Karpas-422 (cell line): ENCODE results near the gene SPACDR. TPM values are rescaled to one million over a fixed set of nuclear protein-coding genes. Genes with fewer than 3 reads are reported as not detected.
"Not testable (repeated sequence)": the region's sequence is repeated elsewhere in the genome, so short reads cannot be mapped to it uniquely, and the experiment has no call there.

Source experiments
- DNase-seq: peaks from one replicate; pipeline ENCODE4 v3.0.0-alpha.2; 2015
- H2AFZ ChIP-seq: fragments of 200-600 bp; sonication (generic); 2 replicates; pipeline ENCODE4 v1.6.1; 2014; ENCODE audit warnings: antibody characterized with exemption, low read length, mixed read lengths
- H3K27ac ChIP-seq: fragments of 200-600 bp; sonication (generic); 2 replicates; pipeline ENCODE4 v1.5.1; 2014; ENCODE audit warnings: mild to moderate bottlenecking, low read length, moderate library complexity
- H3K27me3 ChIP-seq: fragments of 200-600 bp; sonication (generic); 2 replicates; pipeline ENCODE4 v1.6.1; 2014; ENCODE audit warnings: low read length, mixed read lengths
- H3K36me3 ChIP-seq: fragments of 200-600 bp; sonication (generic); 2 replicates; pipeline ENCODE4 v1.6.1; 2014; ENCODE audit warnings: low read length, mixed read lengths; ENCODE audit not compliant: insufficient read depth
- H3K4me1 ChIP-seq: fragments of 200-600 bp; sonication (generic); 2 replicates; pipeline ENCODE4 v1.6.1; 2014; ENCODE audit warnings: mild to moderate bottlenecking, low read length, mixed read lengths
- H3K4me2 ChIP-seq: fragments of 200-600 bp; sonication (generic); 2 replicates; pipeline ENCODE4 v1.6.1; 2014; ENCODE audit warnings: low read length, low read depth, mild to moderate bottlenecking; ENCODE audit not compliant: poor library complexity, severe bottlenecking
- H3K4me3 ChIP-seq: fragments of 200-600 bp; sonication (generic); 2 replicates; pipeline ENCODE4 v1.5.1; 2014; ENCODE audit warnings: mild to moderate bottlenecking, antibody characterized with exemption, low read length, mixed read lengths
- H3K79me2 ChIP-seq: fragments of 200-600 bp; sonication (generic); 2 replicates; pipeline ENCODE4 v1.6.1; 2014; ENCODE audit warnings: mild to moderate bottlenecking, low read length, mixed read lengths
- H3K9ac ChIP-seq: fragments of 200-600 bp; sonication (generic); 2 replicates; pipeline ENCODE4 v1.6.0; 2014; ENCODE audit warnings: low read length
- H3K9me2 ChIP-seq: fragments of 200-600 bp; sonication (generic), shearing (Covaris generic); replicated peaks from 2 replicates; pipeline ENCODE4 v1.6.0; 2014; ENCODE audit warnings: mild to moderate bottlenecking, low read length, moderate library complexity; ENCODE audit not compliant: insufficient read depth
- H3K9me3 ChIP-seq: fragments of 300-700, 200-600 bp; sonication (generic); 2 replicates; pipeline ENCODE4 v1.6.1; 2014; ENCODE audit warnings: low read length, mixed read lengths
- H4K20me1 ChIP-seq: fragments of 200-600 bp; sonication (generic); 2 replicates; pipeline ENCODE4 v1.6.1; 2014; ENCODE audit warnings: mild to moderate bottlenecking, antibody characterized with exemption, low read length, low read depth; ENCODE audit not compliant: insufficient read depth
- total RNA-seq: library from RNA; depleted of rRNA; stranded (reverse); fragments of >200 nt; shearing (Covaris generic); gene quantifications from 2 replicates; pipeline ENCODE4 v1.2.3, GENCODE V29; 2014; ENCODE audit warnings: low replicate concordance

The SPACDR gene
- total RNA-seq, 1 experiment from 2014 or later = 1.5 TPM

- not testable (repeated sequence) for H3K27ac ChIP-seq, H3K9ac ChIP-seq, H3K79me2 ChIP-seq, H3K4me3 ChIP-seq, H4K20me1 ChIP-seq, H3K4me2 ChIP-seq, H3K9me3 ChIP-seq, H3K9me2 ChIP-seq, H3K27me3 ChIP-seq, H3K4me1 ChIP-seq, H3K36me3 ChIP-seq, H2AFZ ChIP-seq, DNase-seq
Observed at GRCh38 chr7:100500743-100501142, 36.7 kb upstream of the SPACDR start.

DNA sequence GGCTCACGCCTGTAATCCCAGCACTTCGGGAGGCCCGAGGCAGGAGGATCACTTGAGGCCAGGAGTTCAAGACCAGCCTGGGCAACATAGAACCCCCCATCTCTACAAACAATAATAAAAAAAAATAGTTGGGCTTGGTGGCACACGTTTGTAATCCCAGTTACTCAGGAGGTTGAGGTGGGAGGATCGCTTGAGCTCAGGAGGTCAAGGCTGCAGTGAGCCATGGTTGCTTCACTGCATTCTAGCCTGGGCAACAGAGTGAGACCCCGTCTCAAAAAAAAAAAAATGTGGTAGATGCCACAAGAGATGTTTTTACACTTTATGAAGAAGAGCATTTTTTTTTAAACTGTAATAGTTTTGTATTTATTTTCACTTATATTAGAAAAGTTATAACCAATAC lies 32.4 kb upstream of the SPACDR start:
- H3K9ac ChIP-seq = no peak overlapping the region
- H3K4me2 ChIP-seq = no peak overlapping the region
- H3K27me3 ChIP-seq = peaks cover 2% of the 10 kb centered on the region; the same call in 1 of the 2 replicates
- no peaks in the 10 kb centered on the region for H4K20me1 ChIP-seq
- H2AFZ ChIP-seq = no peak overlapping the region
- DNase-seq = no peak
- no peaks in the 10 kb centered on the region for H3K36me3 ChIP-seq
- H3K4me3 ChIP-seq = no peak overlapping the region
- no peaks in the 10 kb centered on the region for H3K9me3 ChIP-seq
- H3K4me1 ChIP-seq = peaks cover 9% of the 10 kb centered on the region
- H3K9me2 ChIP-seq = no peaks in the 10 kb centered on the region
- no peak overlapping the region for H3K27ac ChIP-seq
- H3K79me2 ChIP-seq = no peaks in the 10 kb centered on the region

DNA sequence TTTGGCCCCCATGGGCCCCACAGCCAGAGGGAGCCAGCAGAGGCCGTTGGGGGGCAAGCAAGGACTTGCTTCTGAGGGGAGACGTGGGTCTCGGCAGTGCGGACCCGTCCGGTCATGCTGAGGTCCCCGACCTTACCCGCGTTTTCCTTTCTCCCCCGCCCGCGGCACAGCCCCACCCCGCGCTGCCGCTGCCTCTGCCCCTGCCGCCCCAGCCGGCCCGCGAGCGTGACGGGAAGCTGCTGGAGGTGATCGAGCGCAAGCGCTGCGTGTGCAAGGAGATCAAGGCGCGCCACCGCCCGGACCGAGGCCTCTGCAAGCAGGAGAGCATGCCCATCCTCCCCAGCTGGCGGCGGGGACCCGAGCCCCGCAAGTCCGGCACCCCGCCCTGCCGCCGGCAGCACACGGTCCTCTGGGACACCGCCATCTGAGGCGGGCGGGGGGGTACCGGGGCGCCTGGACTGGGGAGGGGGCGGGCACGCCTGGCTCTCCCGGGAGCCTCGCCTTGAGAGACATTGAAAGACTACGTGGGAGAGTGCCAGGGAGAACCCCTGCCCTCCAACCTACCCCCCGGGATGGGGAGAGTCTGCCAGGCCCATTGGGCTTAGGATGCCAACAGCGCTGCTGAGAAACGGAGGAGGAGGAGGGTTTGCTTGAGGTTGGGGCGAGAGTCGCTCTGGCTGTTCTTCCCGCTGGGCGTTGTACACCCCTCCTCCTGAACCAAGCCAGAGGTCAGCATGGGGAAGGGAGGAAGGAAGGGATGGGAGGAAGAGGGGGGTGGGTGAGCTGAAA lies 29.6 kb upstream of the SPACDR start:
- Histone ChIP-seq H3K79me2 (no peaks in the 10 kb centered on the region), H3K27ac (no peak overlapping the region), H3K9ac (0 out of 2 replicates have a peak overlapping the region, but pooled peaks have one; percentile 20), H3K9me2 (no peaks in the 10 kb centered on the region), H3K36me3 (no peaks in the 10 kb centered on the region), H3K27me3 (peaks cover 2% of the 10 kb centered on the region; the same call in 1 of the 2 replicates), H3K4me2 (peak overlapping the region; percentile 57), H3K4me1 (peaks cover 18% of the 10 kb centered on the region), H2AFZ (peak overlapping the region; percentile 43; the same call in 1 of the 2 replicates), H3K9me3 (no peaks in the 10 kb centered on the region), H4K20me1 (no peaks in the 10 kb centered on the region), H3K4me3 (peak overlapping the region; percentile 37; the same call in 1 of the 2 replicates)
- peak; percentile 58 for DNase-seq

DNA sequence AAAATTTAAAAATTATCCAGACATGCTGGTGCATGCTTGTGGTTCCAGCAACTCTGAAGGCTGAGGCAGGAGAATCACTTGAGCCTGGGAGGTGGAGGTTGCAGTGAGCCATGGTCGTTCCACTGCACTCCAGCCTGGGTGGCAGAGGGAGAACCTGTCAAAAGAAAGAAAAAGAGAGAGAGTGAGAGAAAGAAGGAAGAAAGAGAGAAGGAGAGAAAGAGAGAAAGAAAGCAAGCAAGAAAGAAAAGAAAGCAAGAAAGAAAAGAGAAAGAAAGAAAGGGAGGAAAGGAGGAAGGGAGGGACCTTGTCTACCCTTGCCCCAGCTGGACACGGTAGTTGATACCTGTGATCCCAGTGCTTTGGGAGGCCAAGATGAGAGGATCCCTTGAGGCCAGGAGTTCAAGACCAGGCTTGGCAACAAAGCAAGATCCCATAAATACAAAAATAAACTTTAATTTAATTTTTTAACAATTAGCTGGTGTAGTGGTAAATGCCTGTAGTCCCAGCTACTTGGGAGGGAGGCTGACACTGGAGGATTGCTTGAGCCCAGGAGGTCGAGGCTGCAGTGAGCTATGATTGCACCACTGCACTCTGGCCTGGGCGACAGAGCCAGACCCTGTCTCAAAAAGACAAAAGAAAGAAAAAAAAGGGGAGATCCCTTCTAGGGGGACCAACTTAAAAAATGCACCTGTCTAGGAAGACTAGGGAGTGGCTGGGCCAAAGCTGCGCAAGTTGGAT lies 28.8 kb upstream of the SPACDR start:
- H3K27ac ChIP-seq = no peak overlapping the region
- H3K4me3 ChIP-seq = peak overlapping the region; percentile 37; the same call in 1 of the 2 replicates
- H2AFZ ChIP-seq = peak overlapping the region; percentile 43; the same call in 1 of the 2 replicates
- H3K36me3 ChIP-seq = no peaks in the 10 kb centered on the region
- peaks cover 18% of the 10 kb centered on the region for H3K4me1 ChIP-seq
- DNase-seq = no peak
- no peaks in the 10 kb centered on the region for H3K9me3 ChIP-seq
- no peaks in the 10 kb centered on the region for H4K20me1 ChIP-seq
- H3K79me2 ChIP-seq = no peaks in the 10 kb centered on the region
- H3K9me2 ChIP-seq = no peaks in the 10 kb centered on the region
- peak overlapping the region; percentile 57 for H3K4me2 ChIP-seq
- peaks cover 2% of the 10 kb centered on the region; the same call in 1 of the 2 replicates for H3K27me3 ChIP-seq
- H3K9ac ChIP-seq = 0 out of 2 replicates have a peak overlapping the region, but pooled peaks have one; percentile 20

DNA sequence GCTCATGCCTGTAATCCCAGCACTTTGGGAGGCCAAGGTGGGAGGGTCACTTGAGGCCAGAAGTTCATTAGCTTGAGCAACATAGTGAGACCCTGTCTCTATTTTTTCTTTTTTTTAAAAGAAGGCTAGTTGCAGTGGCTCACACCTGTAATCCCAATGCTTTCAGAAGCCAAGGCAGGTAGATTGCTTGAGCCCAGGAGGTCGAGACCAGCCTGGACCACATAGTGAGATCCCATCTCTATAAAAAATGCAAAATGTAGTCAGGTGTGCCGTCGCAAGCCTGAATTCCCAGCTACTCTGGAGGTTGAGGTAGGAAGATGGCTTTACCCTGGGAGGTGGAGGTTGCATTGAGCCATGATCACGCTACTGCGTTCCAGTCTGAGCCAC lies 27.1 kb upstream of the SPACDR start:
- Histone ChIP-seq H3K79me2 (no peaks in the 10 kb centered on the region), H3K9ac (no peak overlapping the region), H3K9me2 (no peaks in the 10 kb centered on the region), H3K4me1 (peaks cover 18% of the 10 kb centered on the region), H3K9me3 (no peaks in the 10 kb centered on the region), H3K36me3 (no peaks in the 10 kb centered on the region), H3K27ac (no peak overlapping the region), H2AFZ (no peak overlapping the region), H3K4me3 (no peak overlapping the region), H4K20me1 (no peaks in the 10 kb centered on the region), H3K4me2 (no peak overlapping the region), H3K27me3 (peaks cover 2% of the 10 kb centered on the region; the same call in 1 of the 2 replicates)
- DNase-seq = no peak

GRCh38 chr7:100490483-100491191 lies 26.6 kb upstream of the SPACDR start:
- Histone ChIP-seq H3K36me3 (no peaks in the 10 kb centered on the region), H3K27me3 (peaks cover 2% of the 10 kb centered on the region; the same call in 1 of the 2 replicates), H2AFZ (no peak overlapping the region), H3K9me3 (no peaks in the 10 kb centered on the region), H3K4me1 (peaks cover 18% of the 10 kb centered on the region), H3K79me2 (no peaks in the 10 kb centered on the region), H3K4me3 (no peak overlapping the region), H3K27ac (no peak overlapping the region), H3K9me2 (no peaks in the 10 kb centered on the region), H3K4me2 (no peak overlapping the region), H4K20me1 (no peaks in the 10 kb centered on the region), H3K9ac (no peak overlapping the region)
- DNase-seq = no peak

DNA sequence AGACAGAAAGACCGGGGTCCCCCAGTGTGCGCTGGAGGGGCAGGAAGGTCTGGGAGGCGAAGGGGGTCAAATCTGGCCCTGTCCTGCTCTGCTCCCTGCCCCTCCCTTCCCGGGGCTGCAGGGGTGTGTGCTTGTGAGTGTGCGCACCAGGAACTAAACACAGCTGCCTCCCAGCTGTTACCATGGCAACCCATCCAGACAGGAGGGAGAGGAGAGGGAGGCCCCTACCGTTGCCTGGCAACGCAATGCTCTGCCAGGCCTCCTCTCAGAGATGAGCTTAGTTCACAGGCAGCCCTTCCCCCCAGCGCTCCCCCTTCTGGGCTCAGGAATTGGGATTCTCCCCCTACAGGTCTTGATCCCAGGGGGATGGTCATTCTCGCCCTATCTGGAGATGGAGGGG lies 25.8 kb upstream of the SPACDR start:
- Histone ChIP-seq H3K27ac (no peak overlapping the region), H3K36me3 (no peaks in the 10 kb centered on the region)
- DNase-seq = peak; percentile 91

GRCh38 chr7:100489121-100489520 lies 25.1 kb upstream of the SPACDR start:
- Histone ChIP-seq H3K9ac (no peak overlapping the region), H3K27ac (no peak overlapping the region), H3K9me3 (no peaks in the 10 kb centered on the region), H3K79me2 (no peaks in the 10 kb centered on the region), H3K4me3 (no peak overlapping the region), H3K36me3 (no peaks in the 10 kb centered on the region), H3K4me2 (no peak overlapping the region), H2AFZ (no peak overlapping the region), H3K27me3 (peaks cover 2% of the 10 kb centered on the region; the same call in 1 of the 2 replicates), H3K9me2 (no peaks in the 10 kb centered on the region), H3K4me1 (peaks cover 18% of the 10 kb centered on the region), H4K20me1 (no peaks in the 10 kb centered on the region)
- no peak for DNase-seq

More for the DNA sequence above, 25.8 kb upstream of the SPACDR start:
- Histone ChIP-seq H3K4me3 (no peak overlapping the region), H4K20me1 (no peaks in the 10 kb centered on the region), H3K9me2 (no peaks in the 10 kb centered on the region), H3K79me2 (no peaks in the 10 kb centered on the region), H2AFZ (no peak overlapping the region), H3K4me1 (peaks cover 18% of the 10 kb centered on the region), H3K4me2 (no peak overlapping the region), H3K27me3 (peaks cover 2% of the 10 kb centered on the region; the same call in 1 of the 2 replicates), H3K9me3 (no peaks in the 10 kb centered on the region), H3K9ac (no peak overlapping the region)
